GM12875 (cell line): ENCODE data around the gene RUBCNL.
"Not testable (repeated sequence)": the region's sequence is repeated elsewhere in the genome, so short reads cannot be mapped to it uniquely, and the experiment has no call there.

ENCODE experiments used
- H3K4me3 ChIP-seq: one replicate; pipeline ENCODE4 v1.5.1; 2011; ENCODE audit warnings: low read depth, low read length, control low read depth
- TF ChIP-seq, protein P1 (sequence below): IDR thresholded peaks from 2 replicates; pipeline ENCODE4 v1.5.1; 2011; ENCODE audit warnings: low read depth, mild to moderate bottlenecking, control low read depth, inconsistent platforms, low read length, moderate library complexity, borderline replicate concordance; ENCODE audit not compliant: insufficient read depth

RUBCNL gene, protein sequence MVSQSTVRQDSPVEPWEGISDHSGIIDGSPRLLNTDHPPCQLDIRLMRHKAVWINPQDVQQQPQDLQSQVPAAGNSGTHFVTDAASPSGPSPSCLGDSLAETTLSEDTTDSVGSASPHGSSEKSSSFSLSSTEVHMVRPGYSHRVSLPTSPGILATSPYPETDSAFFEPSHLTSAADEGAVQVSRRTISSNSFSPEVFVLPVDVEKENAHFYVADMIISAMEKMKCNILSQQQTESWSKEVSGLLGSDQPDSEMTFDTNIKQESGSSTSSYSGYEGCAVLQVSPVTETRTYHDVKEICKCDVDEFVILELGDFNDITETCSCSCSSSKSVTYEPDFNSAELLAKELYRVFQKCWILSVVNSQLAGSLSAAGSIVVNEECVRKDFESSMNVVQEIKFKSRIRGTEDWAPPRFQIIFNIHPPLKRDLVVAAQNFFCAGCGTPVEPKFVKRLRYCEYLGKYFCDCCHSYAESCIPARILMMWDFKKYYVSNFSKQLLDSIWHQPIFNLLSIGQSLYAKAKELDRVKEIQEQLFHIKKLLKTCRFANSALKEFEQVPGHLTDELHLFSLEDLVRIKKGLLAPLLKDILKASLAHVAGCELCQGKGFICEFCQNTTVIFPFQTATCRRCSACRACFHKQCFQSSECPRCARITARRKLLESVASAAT

DNA sequence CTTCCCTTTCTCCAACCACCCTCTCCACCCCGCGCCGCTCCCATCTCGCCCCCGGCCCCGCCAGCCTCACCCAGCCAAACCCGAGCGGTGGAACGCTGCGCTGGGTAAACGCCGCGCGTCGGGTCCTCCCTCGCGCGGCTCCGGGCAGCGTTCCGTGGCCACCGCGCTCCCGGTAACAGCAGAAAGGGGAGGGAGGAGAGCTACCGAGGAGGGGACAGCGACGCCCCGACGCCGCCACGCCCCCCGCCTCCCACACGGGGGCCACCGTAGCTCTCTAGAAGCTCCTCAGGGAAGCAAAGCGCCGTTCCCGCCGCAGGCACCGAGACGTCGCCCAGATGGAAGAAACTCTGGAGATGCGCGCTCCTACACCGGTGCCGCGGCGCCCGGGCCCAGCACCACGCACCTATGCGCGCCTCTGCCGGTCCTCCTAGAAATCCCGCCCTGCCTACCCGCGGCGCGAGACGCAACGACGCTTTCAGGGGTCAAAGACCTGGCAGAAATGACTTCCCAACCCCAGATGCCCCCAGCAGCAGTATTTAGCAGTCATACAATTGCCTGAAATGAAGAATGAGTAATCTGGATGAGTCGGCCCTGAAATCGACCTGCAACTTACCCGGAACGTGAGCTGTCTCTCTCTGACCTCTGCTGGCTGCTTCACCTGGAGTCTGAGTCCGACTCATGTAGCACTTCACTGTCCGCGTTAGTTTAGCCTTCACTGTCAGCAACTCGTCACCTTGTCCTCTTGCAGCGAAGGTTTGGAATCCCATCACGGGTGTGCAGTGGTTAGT, at the start of gene RUBCNL:
TSS of gene RUBCNL (minus strand) at position 189 of the 788 bp plus-strand sequence. CDS start 14,777 bp downstream, outside the sequence.
- TF ChIP-seq, protein P1, sequence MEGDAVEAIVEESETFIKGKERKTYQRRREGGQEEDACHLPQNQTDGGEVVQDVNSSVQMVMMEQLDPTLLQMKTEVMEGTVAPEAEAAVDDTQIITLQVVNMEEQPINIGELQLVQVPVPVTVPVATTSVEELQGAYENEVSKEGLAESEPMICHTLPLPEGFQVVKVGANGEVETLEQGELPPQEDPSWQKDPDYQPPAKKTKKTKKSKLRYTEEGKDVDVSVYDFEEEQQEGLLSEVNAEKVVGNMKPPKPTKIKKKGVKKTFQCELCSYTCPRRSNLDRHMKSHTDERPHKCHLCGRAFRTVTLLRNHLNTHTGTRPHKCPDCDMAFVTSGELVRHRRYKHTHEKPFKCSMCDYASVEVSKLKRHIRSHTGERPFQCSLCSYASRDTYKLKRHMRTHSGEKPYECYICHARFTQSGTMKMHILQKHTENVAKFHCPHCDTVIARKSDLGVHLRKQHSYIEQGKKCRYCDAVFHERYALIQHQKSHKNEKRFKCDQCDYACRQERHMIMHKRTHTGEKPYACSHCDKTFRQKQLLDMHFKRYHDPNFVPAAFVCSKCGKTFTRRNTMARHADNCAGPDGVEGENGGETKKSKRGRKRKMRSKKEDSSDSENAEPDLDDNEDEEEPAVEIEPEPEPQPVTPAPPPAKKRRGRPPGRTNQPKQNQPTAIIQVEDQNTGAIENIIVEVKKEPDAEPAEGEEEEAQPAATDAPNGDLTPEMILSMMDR = peak; percentile 14; the same call in 1 of the 2 replicates
- peak within 1 kb of the TSS; percentile 89 for H3K4me3 ChIP-seq

DNA sequence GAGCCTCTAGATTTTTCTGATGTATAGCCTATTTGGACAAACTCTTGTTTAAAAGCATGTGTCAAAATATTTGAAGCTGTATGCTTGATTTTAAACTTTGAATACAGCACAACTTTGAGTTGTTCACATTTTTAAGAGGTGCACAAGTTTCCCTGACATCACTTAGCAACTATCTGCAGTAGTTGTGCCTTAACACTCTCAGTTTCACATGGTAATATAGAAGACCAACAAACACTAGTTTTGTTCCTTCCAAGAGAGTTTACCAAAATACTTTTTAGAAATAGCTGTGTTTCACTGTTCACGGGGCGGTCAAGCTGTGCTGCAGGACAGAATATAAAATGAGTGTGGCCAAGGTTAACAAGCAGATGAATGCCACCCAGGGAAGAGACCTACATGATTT, 42.5 kb upstream of the RUBCNL start:
- H3K4me3 ChIP-seq = not testable (repeated sequence)

DNA sequence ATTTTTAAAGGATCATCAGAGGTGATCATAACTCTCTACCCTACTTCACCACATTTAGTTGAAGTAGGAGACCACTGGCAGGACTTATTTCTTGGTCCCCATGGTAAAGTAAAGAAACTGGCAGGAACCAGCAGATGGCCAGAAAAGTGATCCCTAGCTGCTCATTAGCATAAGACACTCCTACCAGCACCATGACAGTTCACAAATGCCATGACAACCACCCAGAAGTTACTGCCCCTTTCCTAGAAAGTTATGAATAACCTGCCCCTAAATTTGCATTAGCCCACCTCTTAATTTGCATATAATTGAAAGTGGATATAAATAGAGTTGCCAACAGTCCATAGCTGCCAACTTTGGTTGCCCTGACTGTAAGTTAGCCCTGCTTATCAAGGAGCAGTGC, 18.4 kb upstream of the RUBCNL start:
- H3K4me3 ChIP-seq = no peak overlapping the region
- TF ChIP-seq, protein P1 = no peak

DNA sequence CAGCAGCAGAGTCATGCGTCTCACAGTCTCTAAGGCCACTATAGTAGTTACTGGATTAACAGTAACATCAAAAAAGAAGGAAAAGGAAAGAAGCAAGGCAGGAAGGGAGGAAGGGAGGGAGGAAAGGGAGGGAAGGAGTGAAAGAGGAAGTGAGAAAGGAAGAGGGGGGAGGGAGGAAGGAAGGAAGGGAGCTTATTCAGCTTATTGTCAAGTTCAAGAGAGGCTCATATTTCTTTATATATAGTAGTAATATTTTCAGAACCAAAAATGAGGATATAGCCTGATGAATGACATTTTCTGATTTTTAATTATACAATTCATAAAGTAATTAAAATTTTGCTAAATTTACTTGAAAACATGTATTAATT, 17.7 kb upstream of the RUBCNL start:
- no peak overlapping the region for H3K4me3 ChIP-seq
- TF ChIP-seq, protein P1 = no peak

DNA sequence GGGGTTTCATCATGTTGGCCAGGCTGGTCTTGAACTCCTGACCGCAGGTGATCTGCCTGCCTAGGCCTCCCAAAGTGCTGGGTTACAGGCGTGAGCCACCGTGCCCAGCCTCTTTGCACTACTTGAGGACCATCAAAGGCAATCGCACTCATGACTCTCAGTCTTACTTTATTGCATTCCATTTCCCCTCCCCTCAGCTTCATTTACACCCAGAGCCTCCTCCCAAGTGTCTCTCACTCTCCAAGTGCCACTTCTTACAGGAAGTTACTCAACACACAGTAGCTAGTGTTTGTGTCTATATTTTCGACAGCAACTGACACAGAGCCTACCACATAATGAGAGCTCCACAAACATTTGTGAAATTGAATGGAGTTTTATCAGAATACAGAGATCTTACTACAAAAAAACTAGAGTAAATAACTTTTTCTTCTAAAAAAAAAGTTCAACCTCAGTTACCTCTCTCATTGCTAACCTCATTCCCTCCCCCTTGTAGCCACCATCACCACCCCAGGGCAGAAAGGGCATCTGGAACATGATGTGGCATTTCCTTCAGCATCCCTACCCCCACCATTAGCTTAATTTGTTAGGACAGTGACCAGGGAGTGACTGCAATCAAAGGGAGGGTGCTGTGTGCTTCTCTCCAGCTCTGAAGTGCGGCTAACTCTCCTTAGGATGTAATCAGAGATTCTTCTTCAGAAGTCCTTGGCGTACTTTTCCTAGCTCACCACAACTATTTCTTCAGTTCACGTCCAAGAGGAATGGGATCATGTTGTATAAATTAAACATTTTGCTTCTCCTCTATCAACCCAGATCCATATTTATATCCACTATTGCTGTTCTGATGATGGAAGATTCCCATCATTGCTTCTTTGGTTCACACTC, 17.0 kb upstream of the RUBCNL start:
- no peak overlapping the region for H3K4me3 ChIP-seq
- TF ChIP-seq, protein P1 = no peak

DNA sequence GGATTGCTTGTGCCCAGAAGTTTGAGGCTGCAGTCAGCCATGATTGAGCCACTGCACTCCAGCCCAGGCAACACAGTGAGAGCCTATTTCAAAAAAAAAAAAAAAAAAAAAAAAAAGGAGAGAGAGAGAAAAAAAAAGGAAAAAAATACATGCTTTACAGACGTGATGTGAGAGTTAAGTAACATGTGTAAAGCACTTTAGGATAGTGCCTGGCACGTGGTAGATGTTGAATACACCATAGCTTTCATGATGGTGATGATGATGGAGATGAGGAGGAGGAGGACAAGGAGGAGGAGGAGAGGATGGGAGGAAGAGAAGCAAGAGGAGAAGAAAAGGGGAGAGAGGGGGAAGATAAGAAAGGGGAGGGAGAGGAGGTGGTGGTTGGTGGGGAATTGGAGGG, 15.1 kb upstream of the RUBCNL start:
- H3K4me3 ChIP-seq = no peak overlapping the region
- TF ChIP-seq, protein P1 = no peak

DNA sequence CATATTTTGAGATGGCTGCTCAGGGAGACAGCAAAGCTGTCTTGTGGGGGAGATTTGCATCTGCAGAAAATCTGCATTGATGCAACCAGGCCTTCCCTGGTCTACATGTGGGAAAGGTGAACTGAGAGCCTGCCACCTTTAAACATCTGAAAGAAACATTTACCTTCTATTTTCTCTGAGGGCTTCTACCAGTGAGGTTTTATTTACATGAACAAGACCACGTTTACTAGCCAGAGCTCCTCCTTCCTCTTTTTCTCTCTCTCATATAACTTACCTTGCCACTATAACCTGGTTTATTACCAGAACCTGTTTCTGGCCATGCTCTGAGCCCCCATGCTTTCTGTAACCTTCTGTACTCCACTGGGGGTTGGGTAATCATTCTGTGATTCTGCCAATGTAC, 14.4 kb upstream of the RUBCNL start:
- TF ChIP-seq, protein P1 = no peak

More for the DNA sequence above, 14.4 kb upstream of the RUBCNL start:
- H3K4me3 ChIP-seq = no peak overlapping the region
